OCI-LY7 (cell line): Measurements from ENCODE around the gene SLC37A1.

Experiments used
- EZH2phosphoT487 ChIP-seq: fragments of 200-600 bp; sonication (generic); IDR thresholded peaks from 2 replicates; pipeline ENCODE4 v1.6.1; 2018; ENCODE audit warnings: low read depth, borderline replicate concordance, mild to moderate bottlenecking, mixed run types, antibody characterized with exemption, low read length, moderate library complexity, mixed read lengths
- TF ChIP-seq, protein P1 (sequence below): fragments of 200-600 bp; sonication (generic); conservative IDR thresholded peaks from 2 replicates; pipeline ENCODE4 v1.5.1; 2014; ENCODE audit warnings: mild to moderate bottlenecking, antibody characterized with exemption, low read length, moderate library complexity, mixed read lengths

DNA sequence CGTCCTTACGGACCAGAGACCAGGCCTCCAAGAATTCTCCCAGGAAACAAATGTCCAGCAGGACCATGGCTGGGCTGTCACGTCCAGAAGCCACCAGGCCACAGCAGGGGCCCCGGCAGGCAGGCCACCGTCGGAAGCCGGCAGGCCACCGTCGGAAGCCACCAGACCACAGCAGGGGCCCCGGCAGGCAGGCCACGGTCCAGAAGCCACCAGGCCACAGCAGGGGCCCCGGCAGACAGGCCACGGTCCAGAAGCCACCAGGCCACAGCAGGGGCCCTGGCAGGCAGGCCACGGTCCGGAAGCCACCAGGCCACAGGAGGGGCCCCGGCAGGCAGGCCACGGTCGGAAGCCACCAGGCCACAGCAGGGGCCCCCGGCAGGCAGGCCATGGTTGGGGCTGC is 72.8 kb downstream of the SLC37A1 start:
- TF ChIP-seq, protein P1, sequence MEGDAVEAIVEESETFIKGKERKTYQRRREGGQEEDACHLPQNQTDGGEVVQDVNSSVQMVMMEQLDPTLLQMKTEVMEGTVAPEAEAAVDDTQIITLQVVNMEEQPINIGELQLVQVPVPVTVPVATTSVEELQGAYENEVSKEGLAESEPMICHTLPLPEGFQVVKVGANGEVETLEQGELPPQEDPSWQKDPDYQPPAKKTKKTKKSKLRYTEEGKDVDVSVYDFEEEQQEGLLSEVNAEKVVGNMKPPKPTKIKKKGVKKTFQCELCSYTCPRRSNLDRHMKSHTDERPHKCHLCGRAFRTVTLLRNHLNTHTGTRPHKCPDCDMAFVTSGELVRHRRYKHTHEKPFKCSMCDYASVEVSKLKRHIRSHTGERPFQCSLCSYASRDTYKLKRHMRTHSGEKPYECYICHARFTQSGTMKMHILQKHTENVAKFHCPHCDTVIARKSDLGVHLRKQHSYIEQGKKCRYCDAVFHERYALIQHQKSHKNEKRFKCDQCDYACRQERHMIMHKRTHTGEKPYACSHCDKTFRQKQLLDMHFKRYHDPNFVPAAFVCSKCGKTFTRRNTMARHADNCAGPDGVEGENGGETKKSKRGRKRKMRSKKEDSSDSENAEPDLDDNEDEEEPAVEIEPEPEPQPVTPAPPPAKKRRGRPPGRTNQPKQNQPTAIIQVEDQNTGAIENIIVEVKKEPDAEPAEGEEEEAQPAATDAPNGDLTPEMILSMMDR, result no peak
- no peak for TF ChIP-seq EZH2phosphoT487
